ENCODE measurements around the gene PICALM. TPM values are rescaled to one million over a fixed set of nuclear protein-coding genes. Genes with fewer than 3 reads are reported as not detected.
"Not testable (repeated sequence)": the region's sequence is repeated elsewhere in the genome, so short reads cannot be mapped to it uniquely, and the experiment has no call there.

Gene PICALM
- total RNA-seq, 4 donors from 2014 or later: 128 to 196 (median 143) TPM

DNA sequence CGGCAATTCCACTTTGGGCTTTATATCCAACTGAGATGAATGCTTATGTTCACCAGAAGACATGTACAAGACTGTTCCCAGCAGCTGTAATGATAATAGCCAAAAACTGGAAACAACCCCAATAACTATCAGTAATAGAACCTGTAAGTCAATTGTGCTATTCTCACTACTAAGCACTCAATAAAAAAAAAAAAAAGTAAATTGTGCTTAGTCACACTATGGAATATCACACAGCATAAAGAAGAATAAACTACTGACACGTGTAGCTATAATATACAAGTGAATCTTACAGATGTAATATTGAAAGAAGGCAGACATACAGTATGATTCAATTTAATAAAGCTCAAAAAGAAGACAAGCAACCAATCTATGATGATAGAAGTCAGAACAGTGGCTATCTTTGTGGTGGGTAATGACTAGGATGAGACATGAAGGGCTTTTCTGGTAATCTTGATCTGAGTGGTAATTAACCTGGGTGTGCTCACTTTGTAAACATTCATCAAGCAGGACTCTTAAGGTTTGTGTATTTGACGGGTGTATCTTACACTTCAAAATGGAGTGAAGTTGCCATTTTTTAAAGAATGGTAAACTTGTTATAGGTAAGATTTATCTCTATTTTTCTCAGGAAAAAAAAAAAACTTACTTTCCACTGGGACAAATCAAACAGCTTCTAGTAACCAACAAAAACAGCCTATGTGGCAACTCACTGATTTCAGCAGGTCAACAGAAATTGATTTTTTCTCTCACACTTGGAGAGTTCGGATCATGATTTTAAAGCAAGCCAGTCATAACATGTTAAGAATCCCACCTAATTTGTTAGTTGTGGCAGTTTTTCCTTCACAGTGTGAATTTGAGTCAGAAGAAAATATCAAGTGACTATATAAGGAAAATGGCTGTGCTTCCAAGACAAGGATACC, 129.5 kb downstream of the PICALM start:
- TF ChIP-seq POLR2A (IDR thresholded peaks at IDR 0.05): no peak
- TF ChIP-seq, protein P1, sequence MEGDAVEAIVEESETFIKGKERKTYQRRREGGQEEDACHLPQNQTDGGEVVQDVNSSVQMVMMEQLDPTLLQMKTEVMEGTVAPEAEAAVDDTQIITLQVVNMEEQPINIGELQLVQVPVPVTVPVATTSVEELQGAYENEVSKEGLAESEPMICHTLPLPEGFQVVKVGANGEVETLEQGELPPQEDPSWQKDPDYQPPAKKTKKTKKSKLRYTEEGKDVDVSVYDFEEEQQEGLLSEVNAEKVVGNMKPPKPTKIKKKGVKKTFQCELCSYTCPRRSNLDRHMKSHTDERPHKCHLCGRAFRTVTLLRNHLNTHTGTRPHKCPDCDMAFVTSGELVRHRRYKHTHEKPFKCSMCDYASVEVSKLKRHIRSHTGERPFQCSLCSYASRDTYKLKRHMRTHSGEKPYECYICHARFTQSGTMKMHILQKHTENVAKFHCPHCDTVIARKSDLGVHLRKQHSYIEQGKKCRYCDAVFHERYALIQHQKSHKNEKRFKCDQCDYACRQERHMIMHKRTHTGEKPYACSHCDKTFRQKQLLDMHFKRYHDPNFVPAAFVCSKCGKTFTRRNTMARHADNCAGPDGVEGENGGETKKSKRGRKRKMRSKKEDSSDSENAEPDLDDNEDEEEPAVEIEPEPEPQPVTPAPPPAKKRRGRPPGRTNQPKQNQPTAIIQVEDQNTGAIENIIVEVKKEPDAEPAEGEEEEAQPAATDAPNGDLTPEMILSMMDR (IDR thresholded peaks at IDR 0.05): no peak
- Histone ChIP-seq H3K9me3 (no peaks in the 10 kb centered on the region), H3K4me1 (peaks cover 0 to 4% (median 3%) of the 10 kb centered on the region in 3 donors), H3K27ac (no peak overlapping the region), H3K4me3 (no peak overlapping the region), H3K27me3 (peaks cover 0 to 3% (median 0%) of the 10 kb centered on the region in 4 donors), H3K36me3 (no peaks in the 10 kb centered on the region)
- intact Hi-C loops (cut with DNase I): loop anchor here (10.0 kb wide), 1 partner anchor 275 kb away; no protein-coding TSS in a partner anchor
- no peak for DNase-seq
- 49 to 58% methylated on average over 4 of the region's 4 CpGs for WGBS, 2 donors

DNA sequence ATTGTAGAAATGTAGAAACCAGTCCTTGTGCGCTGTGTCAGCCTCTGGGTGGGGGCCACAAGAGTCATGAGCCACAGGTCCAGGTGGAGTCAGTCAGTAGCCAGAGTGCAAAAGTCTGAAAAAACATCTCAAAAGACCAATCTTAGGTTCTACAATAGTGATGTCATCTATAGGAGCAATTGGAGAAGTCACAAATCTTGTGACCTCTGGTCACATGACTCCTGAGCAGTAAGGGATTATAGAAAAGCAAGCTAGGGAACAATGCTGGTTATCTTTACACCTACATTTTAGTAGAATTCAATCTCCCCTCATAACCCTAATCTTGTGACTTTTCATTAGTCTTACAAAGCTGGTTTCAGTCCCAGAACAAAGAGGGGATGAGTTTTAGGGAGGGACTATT, 131.0 kb downstream of the PICALM start:
- Histone ChIP-seq H3K27ac (no peak overlapping the region), H3K27me3 (peaks cover 0 to 4% (median 0%) of the 10 kb centered on the region in 4 donors), H3K9me3 (no peaks in the 10 kb centered on the region), H3K4me1 (peaks cover 0 to 4% (median 3%) of the 10 kb centered on the region in 3 donors), H3K36me3 (no peaks in the 10 kb centered on the region), H3K4me3 (no peak overlapping the region)
- 89 to 100% methylated on average over 1 of the region's 1 CpG for WGBS, 2 donors
- TF ChIP-seq POLR2A (IDR thresholded peaks at IDR 0.05): no peak
- TF ChIP-seq, protein P1 (IDR thresholded peaks at IDR 0.05): no peak
- no peak for DNase-seq
- intact Hi-C loops (cut with DNase I): no loop called here

DNA sequence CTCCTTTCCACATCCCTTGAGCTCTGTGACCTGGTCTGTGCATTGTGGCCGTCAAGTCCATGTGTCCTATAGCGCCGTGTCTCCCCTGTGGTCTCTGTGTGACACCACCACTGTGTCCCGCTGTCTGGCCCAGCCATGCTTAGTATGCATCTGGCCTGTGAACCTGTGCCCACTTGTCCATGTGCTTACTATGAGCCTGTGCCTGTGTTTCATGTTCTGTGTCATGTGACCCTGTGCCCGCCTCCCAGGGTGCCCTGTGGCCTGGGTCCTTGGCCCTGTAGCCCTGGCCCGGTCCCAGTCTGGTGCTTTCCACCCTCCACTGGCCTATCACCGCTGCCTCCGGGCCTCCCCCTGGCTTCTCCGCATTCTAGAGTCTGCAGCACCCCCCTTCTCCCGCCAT, 133.1 kb downstream of the PICALM start:
- peaks cover 0 to 4% (median 3%) of the 10 kb centered on the region in 3 donors for H3K4me1 ChIP-seq
- 84 to 94% methylated on average over 5 to 7 of the region's 10 CpGs for WGBS, 2 donors
- H3K27ac ChIP-seq: no peak overlapping the region
- H3K27me3 ChIP-seq: peaks cover 0 to 11% (median 0%) of the 10 kb centered on the region in 4 donors
- intact Hi-C loops (cut with DNase I): no loop called here
- TF ChIP-seq, protein P1 (IDR thresholded peaks at IDR 0.05): no peak
- TF ChIP-seq POLR2A (IDR thresholded peaks at IDR 0.05): no peak
- H3K36me3 ChIP-seq: no peaks in the 10 kb centered on the region
- H3K4me3 ChIP-seq: no peak overlapping the region
- no peaks in the 10 kb centered on the region for H3K9me3 ChIP-seq
- DNase-seq: no peak

DNA sequence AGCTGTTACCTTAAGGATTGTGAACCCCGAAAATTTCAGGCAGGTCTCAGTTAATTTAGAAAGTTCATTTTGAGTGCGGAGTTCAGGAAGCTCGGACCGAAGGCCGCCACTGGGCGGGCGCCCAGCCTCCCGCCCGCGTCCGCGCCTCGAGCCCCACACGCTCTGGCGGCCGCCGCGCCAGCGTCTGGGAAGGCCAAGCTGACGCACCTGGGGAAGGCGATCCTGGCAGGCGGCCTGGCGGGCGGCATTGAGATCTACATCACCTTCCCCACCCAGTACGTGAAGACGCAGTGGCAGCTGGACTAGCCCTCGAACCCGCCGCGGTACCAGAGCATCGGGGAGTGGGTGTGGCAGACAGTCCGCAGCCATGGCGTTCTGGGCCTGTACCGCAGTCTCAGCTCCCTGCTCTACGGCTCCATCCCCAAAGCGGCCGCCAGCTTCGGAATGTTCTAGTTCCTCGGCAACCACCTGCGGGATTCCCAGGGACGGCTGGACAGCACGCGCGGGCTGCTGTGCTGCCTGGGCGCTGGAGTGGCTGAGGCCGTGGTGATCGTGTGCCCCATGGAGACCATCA, 134.2 kb downstream of the PICALM start:
- no peak for TF ChIP-seq POLR2A (IDR thresholded peaks at IDR 0.05)
- TF ChIP-seq, protein P1 (IDR thresholded peaks at IDR 0.05): no peak
- Histone ChIP-seq H3K4me1 (peaks cover 0 to 4% (median 3%) of the 10 kb centered on the region in 3 donors), H3K27me3 (peaks cover 0 to 11% (median 0%) of the 10 kb centered on the region in 4 donors), H3K36me3 (no peaks in the 10 kb centered on the region), H3K9me3 (no peaks in the 10 kb centered on the region), H3K4me3 (peak overlapping the region in 2 of 4 donors; percentile 13 to 36), H3K27ac (no peak overlapping the region)
- WGBS, 2 donors: 51 to 70% methylated on average over 23 to 26 of the region's 47 CpGs
- no peak for DNase-seq
- intact Hi-C loops (cut with DNase I): no loop called here

DNA sequence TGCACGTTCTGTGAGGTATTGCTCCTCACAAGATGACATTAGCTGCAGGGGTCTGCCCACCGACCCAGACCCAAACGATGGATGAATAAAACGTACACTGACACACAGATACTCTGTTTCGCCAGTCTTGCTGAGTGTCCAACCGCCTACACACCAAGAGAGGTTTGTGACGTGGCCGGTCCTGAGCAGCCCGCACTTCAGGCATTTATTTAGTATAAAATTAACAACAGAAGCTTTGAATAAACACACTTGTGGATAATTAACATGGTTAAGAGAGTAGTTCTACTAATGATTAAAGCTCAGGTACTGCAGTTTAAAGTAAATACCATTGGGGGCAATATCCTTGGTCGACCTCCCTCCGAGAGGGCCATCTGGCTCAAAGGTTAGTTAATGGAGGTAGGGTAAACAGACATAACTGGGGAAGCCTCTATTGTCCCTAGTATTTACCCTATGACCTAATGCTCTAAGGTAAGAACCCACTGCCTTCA, 138.0 kb downstream of the PICALM start:
- Histone ChIP-seq H3K9me3 (no peaks in the 10 kb centered on the region), H3K4me1 (peaks cover 0 to 4% (median 3%) of the 10 kb centered on the region in 3 donors), H3K4me3 (no peak overlapping the region), H3K27ac (no peak overlapping the region), H3K27me3 (peaks cover 0 to 11% (median 0%) of the 10 kb centered on the region in 4 donors), H3K36me3 (no peaks in the 10 kb centered on the region)
- intact Hi-C loops (cut with DNase I): no loop called here
- WGBS, 2 donors: 78 to 87% methylated on average over 11 of the region's 11 CpGs
- TF ChIP-seq, protein P1 (IDR thresholded peaks at IDR 0.05): no peak
- no peak for TF ChIP-seq POLR2A (IDR thresholded peaks at IDR 0.05)
- DNase-seq: no peak

DNA sequence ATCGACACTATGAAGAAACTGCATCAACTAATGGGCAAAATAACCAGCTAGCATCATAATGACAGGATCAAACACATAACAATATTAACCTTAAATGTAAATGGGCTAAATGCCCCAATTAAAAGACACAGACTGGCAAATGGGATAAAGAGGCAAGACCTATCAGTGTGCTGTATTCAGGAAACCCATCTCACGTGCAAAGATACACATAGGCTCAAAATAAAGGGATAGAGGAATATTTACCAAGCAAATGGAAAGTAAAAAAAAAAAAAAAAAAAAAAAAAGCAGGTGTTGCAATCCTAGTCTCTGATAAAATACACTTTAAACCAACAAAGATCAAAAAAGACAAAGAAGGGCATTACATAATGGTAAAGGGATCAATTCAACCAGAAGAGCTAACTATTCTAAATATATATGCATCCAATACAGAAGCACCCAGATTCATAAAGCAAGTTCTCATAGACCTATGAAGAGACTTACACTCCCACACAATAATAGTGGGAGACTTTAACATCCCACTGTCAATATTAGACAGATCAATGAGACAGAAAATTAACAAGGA, 142.2 kb downstream of the PICALM start:
- peaks cover 0 to 15% (median 0%) of the 10 kb centered on the region in 4 donors for H3K27me3 ChIP-seq
- H3K4me1 ChIP-seq; intact Hi-C loops (cut with DNase I); H3K4me3 ChIP-seq; H3K9me3 ChIP-seq; H3K27ac ChIP-seq; H3K36me3 ChIP-seq; DNase-seq: not testable (repeated sequence)
- 56 to 82% methylated on average over 2 of the region's 2 CpGs for WGBS, 2 donors
